ENCODE results near the gene ADM2. TPM values are rescaled to one million over a fixed set of nuclear protein-coding genes. Genes with fewer than 3 reads are reported as not detected.

The ADM2 gene
- total RNA-seq, 1 experiment from 2014 or later: 11.9 TPM

- Histone ChIP-seq H2AK5ac (ENCODE audit: insufficient read length, low read length) (no peak overlapping the region), H3K27ac (ENCODE audit: insufficient read length, low read depth, low read length) (no peak overlapping the region), H3K4me2 (ENCODE audit: insufficient read depth, insufficient read length, low read length) (no peak overlapping the region), H3K79me2 (ENCODE audit: insufficient read depth, low read length) (peaks cover 16% of the 10 kb centered on the region; the same call in 1 of the 2 replicates), H3K4ac (ENCODE audit: low read depth, low read length) (no peak overlapping the region), H2BK5ac (ENCODE audit: insufficient read length, low read length) (no peak overlapping the region), H3K27me3 (ENCODE audit: insufficient read depth, low read length) (no peaks in the 10 kb centered on the region), H3K14ac (ENCODE audit: insufficient read depth, low read length) (no peak overlapping the region), H3K18ac (ENCODE audit: insufficient read length, low read depth, low read length) (no peak overlapping the region), H3K56ac (ENCODE audit: insufficient read length, low read depth, low read length) (no peak overlapping the region), H3K9me3 (ENCODE audit: control insufficient read depth, low read depth, low read length) (no peaks in the 10 kb centered on the region), H2BK15ac (ENCODE audit: low read depth, low read length) (no peak overlapping the region), H2BK12ac (ENCODE audit: insufficient read length, low read depth, low read length) (no peak overlapping the region), H4K8ac (replicated peaks; ENCODE audit: insufficient read length, low read depth, low read length) (no peak overlapping the region), H3T11ph (ENCODE audit: low read length) (no peak overlapping the region), H3K23me2 (ENCODE audit: insufficient read length, low read depth, low read length, poor library complexity, severe bottlenecking) (peaks cover 11% of the 10 kb centered on the region), H2BK120ac (ENCODE audit: low read depth, low read length, poor library complexity, severe bottlenecking) (no peak overlapping the region), H3K23ac (ENCODE audit: insufficient read length, low read depth, low read length) (no peak overlapping the region), H2AFZ (ENCODE audit: low read length) (no peak overlapping the region), H2BK20ac (ENCODE audit: low read depth, low read length, poor library complexity, severe bottlenecking) (no peak overlapping the region), H4K91ac (ENCODE audit: insufficient read length, low read depth, low read length) (no peak overlapping the region), H4K20me1 (ENCODE audit: control insufficient read depth, insufficient read depth, insufficient read length) (peaks cover 4% of the 10 kb centered on the region), H3K79me1 (ENCODE audit: insufficient read depth, low read depth, low read length, poor library complexity, severe bottlenecking) (peaks cover 19% of the 10 kb centered on the region), H4K5ac (ENCODE audit: insufficient read length, low read depth, low read length) (no peak overlapping the region), H3K9ac (ENCODE audit: extremely low read depth, insufficient read length, low read length) (no peak overlapping the region), H3K4me1 (ENCODE audit: insufficient read depth, low read length) (no peaks in the 10 kb centered on the region; the same call in 1 of the 2 replicates)
- no peak for DNase-seq
- TF ChIP-seq CTCF (conservative IDR thresholded peaks at IDR 0.05): no peak
- no peaks in the 10 kb centered on the region for H3K9me3 Mint-ChIP-seq
- WGBS (ENCODE audit: extremely low coverage, insufficient read length, low lambda C conversion rate): no CpG with 5 or more reads among the region's 21 CpGs
- peaks cover 30 to 32% of the 10 kb centered on the region in 2 experiments for H3K4me1 Mint-ChIP-seq
- no peak overlapping the region for H3K27ac Mint-ChIP-seq
- no peak overlapping the region for H3K4me3 Mint-ChIP-seq
- peaks cover 3% of the 10 kb centered on the region; the same call in 1 of the 2 replicates for H3K27me3 Mint-ChIP-seq (ENCODE audit: low read depth)
- H3K36me3 Mint-ChIP-seq (ENCODE audit: insufficient read depth in 1 of 3, low read depth in 3 of 3): peaks cover 9 to 19% (median 10%) of the 10 kb centered on the region in 3 experiments
Observed at GRCh38 chr22:50471197-50471847, 10.0 kb upstream of the ADM2 start.
